Esophagus muscularis mucosa (tissue), 3 donors: ENCODE measurements around the gene E2F6.

Source experiments
- POLR2A ChIP-seq: fragments of 450-650 bp; IDR thresholded peaks from one replicate; pipeline ENCODE4 v1.6.1; 2017; ENCODE audit warnings: antibody characterized with exemption, moderate library complexity, mild to moderate bottlenecking, low read depth
- TF ChIP-seq, protein P1 (sequence below), 3 experiments: fragments of 200-600 bp in 2 of 3; fragments of 450-650 bp in 1 of 3; sonication (generic) in 2 of 3; IDR thresholded peaks; one replicate each; pipeline ENCODE4 v1.5.1; 2017 to 2019; ENCODE audit warnings: antibody characterized with exemption in 3 of 3, mild to moderate bottlenecking in 2 of 3, moderate library complexity in 1 of 3

GRCh38 chr2:11515490-11515981, 49.6 kb upstream of the E2F6 start:
- TF ChIP-seq, protein P1, sequence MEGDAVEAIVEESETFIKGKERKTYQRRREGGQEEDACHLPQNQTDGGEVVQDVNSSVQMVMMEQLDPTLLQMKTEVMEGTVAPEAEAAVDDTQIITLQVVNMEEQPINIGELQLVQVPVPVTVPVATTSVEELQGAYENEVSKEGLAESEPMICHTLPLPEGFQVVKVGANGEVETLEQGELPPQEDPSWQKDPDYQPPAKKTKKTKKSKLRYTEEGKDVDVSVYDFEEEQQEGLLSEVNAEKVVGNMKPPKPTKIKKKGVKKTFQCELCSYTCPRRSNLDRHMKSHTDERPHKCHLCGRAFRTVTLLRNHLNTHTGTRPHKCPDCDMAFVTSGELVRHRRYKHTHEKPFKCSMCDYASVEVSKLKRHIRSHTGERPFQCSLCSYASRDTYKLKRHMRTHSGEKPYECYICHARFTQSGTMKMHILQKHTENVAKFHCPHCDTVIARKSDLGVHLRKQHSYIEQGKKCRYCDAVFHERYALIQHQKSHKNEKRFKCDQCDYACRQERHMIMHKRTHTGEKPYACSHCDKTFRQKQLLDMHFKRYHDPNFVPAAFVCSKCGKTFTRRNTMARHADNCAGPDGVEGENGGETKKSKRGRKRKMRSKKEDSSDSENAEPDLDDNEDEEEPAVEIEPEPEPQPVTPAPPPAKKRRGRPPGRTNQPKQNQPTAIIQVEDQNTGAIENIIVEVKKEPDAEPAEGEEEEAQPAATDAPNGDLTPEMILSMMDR (IDR thresholded peaks at IDR 0.05): no peak
- no peak for TF ChIP-seq POLR2A
